H9 (cell line): ENCODE data around the gene HTRA3. TPM values are rescaled to one million over a fixed set of nuclear protein-coding genes. Genes with fewer than 3 reads are reported as not detected.

Experiments used
- DNase-seq: peaks from one replicate; pipeline ENCODE4 v3.0.0-alpha.2; 2017
- H2AFZ ChIP-seq: one replicate; pipeline ENCODE4 v1.6.1; 2013; ENCODE audit warnings: mild to moderate bottlenecking, low read length, control low read depth, moderate library complexity
- H2AK5ac ChIP-seq: 2 replicates; pipeline ENCODE4 v1.6.1; 2013; ENCODE audit warnings: low read length, control low read depth, mixed read lengths; ENCODE audit not compliant: insufficient read length
- H2BK120ac ChIP-seq: one replicate; pipeline ENCODE4 v1.6.1; 2013; ENCODE audit warnings: low read depth, mild to moderate bottlenecking, low read length, control low read depth, inconsistent platforms; ENCODE audit not compliant: poor library complexity, severe bottlenecking
- H2BK12ac ChIP-seq: 2 replicates; pipeline ENCODE4 v1.6.1; 2013; ENCODE audit warnings: low read length, control low read depth, mixed read lengths, low read depth; ENCODE audit not compliant: insufficient read length
- H2BK15ac ChIP-seq: 2 replicates; pipeline ENCODE4 v1.6.1; 2013; ENCODE audit warnings: low read depth, low read length, control low read depth
- H2BK20ac ChIP-seq: one replicate; pipeline ENCODE4 v1.6.1; 2013; ENCODE audit warnings: low read depth, mild to moderate bottlenecking, low read length, control low read depth, inconsistent platforms; ENCODE audit not compliant: poor library complexity, severe bottlenecking
- H2BK5ac ChIP-seq: 2 replicates; pipeline ENCODE4 v1.6.1; 2013; ENCODE audit warnings: low read length, control low read depth, mixed read lengths; ENCODE audit not compliant: insufficient read length
- H3K14ac ChIP-seq: 2 replicates; pipeline ENCODE4 v1.6.1; 2013; ENCODE audit warnings: low read length, control low read depth; ENCODE audit not compliant: insufficient read depth
- H3K18ac ChIP-seq: 2 replicates; pipeline ENCODE4 v1.6.1; 2013; ENCODE audit warnings: low read depth, mild to moderate bottlenecking, mixed read lengths, low read length, control low read depth; ENCODE audit not compliant: insufficient read length
- H3K23ac ChIP-seq: 2 replicates; pipeline ENCODE4 v1.6.1; 2013; ENCODE audit warnings: low read length, control low read depth, mixed read lengths, low read depth; ENCODE audit not compliant: insufficient read length
- H3K23me2 ChIP-seq: 2 replicates; pipeline ENCODE4 v1.6.1; 2013; ENCODE audit warnings: low read depth, mild to moderate bottlenecking, mixed read lengths, low read length, control low read depth; ENCODE audit not compliant: insufficient read length, poor library complexity, severe bottlenecking
- H3K27ac ChIP-seq: 2 replicates; pipeline ENCODE4 v1.5.1; 2013; ENCODE audit warnings: low read length, control low read depth, mixed read lengths, low read depth; ENCODE audit not compliant: insufficient read length
- H3K27me3 ChIP-seq: 2 replicates; pipeline ENCODE4 v1.6.1; 2013; ENCODE audit warnings: low read length, control low read depth, inconsistent platforms; ENCODE audit not compliant: insufficient read depth
- H3K4ac ChIP-seq: 2 replicates; pipeline ENCODE4 v1.6.1; 2013; ENCODE audit warnings: low read depth, mild to moderate bottlenecking, control low read depth, inconsistent platforms, low read length, moderate library complexity
- H3K4me1 ChIP-seq: 2 replicates; pipeline ENCODE4 v1.6.1; 2013; ENCODE audit warnings: low read length, control low read depth, inconsistent platforms; ENCODE audit not compliant: insufficient read depth
- H3K4me2 ChIP-seq: 2 replicates; pipeline ENCODE4 v1.6.1; 2013; ENCODE audit warnings: low read length, control low read depth, mixed read lengths; ENCODE audit not compliant: insufficient read length, insufficient read depth
- H3K56ac ChIP-seq: 2 replicates; pipeline ENCODE4 v1.6.1; 2013; ENCODE audit warnings: low read depth, mild to moderate bottlenecking, mixed read lengths, low read length, control low read depth; ENCODE audit not compliant: insufficient read length
- H3K79me1 ChIP-seq: 2 replicates; pipeline ENCODE4 v1.6.1; 2013; ENCODE audit warnings: low read depth, mild to moderate bottlenecking, moderate library complexity, low read length, control low read depth, inconsistent platforms; ENCODE audit not compliant: insufficient read depth, poor library complexity, severe bottlenecking
- H3K79me2 ChIP-seq: 2 replicates; pipeline ENCODE4 v1.6.1; 2013; ENCODE audit warnings: low read length, control low read depth, inconsistent platforms; ENCODE audit not compliant: insufficient read depth
- H3K9ac ChIP-seq: 2 replicates; pipeline ENCODE4 v1.6.1; 2013; ENCODE audit warnings: low read length, control low read depth, mixed read lengths; ENCODE audit not compliant: insufficient read length; ENCODE audit errors: extremely low read depth
- H3K9me3 ChIP-seq: one replicate; pipeline ENCODE4 v1.6.1; 2013; ENCODE audit warnings: low read depth, low read length, inconsistent platforms; ENCODE audit not compliant: control insufficient read depth
- H3T11ph ChIP-seq: one replicate; pipeline ENCODE4 v1.6.1; 2013; ENCODE audit warnings: mild to moderate bottlenecking, low read length, control low read depth, inconsistent platforms
- H4K20me1 ChIP-seq: one replicate; pipeline ENCODE4 v1.6.1; 2013; ENCODE audit not compliant: control insufficient read depth, insufficient read length, insufficient read depth
- H4K5ac ChIP-seq: 2 replicates; pipeline ENCODE4 v1.6.1; 2013; ENCODE audit warnings: low read depth, mild to moderate bottlenecking, mixed read lengths, low read length, control low read depth; ENCODE audit not compliant: insufficient read length
- H4K8ac ChIP-seq: replicated peaks from 2 replicates; pipeline ENCODE4 v1.6.1; 2013; ENCODE audit warnings: low read length, control low read depth, mixed read lengths, low read depth; ENCODE audit not compliant: insufficient read length
- H4K91ac ChIP-seq: 2 replicates; pipeline ENCODE4 v1.6.1; 2013; ENCODE audit warnings: low read depth, mild to moderate bottlenecking, moderate library complexity, mixed read lengths, low read length, control low read depth; ENCODE audit not compliant: insufficient read length
- H3K27ac Mint-ChIP-seq, 3 experiments: 2 replicates in 2 of 3; 3 replicates in 1 of 3; pipeline ENCODE4 v1.8.0; 2020 to 2021; ENCODE audit warnings: mixed read lengths in 3 of 3, mild to moderate bottlenecking in 1 of 3, moderate library complexity in 1 of 3
- H3K27me3 Mint-ChIP-seq: 2 replicates; pipeline ENCODE4 v1.8.0; 2021; ENCODE audit warnings: low read depth, mild to moderate bottlenecking, moderate library complexity, mixed read lengths
- H3K36me3 Mint-ChIP-seq, 3 experiments: 2 replicates in 2 of 3; 3 replicates in 1 of 3; pipeline ENCODE4 v1.8.0; 2020 to 2021; ENCODE audit warnings: low read depth in 3 of 3, mixed read lengths in 3 of 3; ENCODE audit not compliant: insufficient read depth in 1 of 3
- H3K4me1 Mint-ChIP-seq, 2 experiments: 2 replicates each; pipeline ENCODE4 v1.8.0; 2020; ENCODE audit warnings: mixed read lengths in 2 of 2
- H3K4me3 Mint-ChIP-seq, 2 experiments: 2 replicates in 1 of 2; 3 replicates in 1 of 2; pipeline ENCODE4 v1.8.0; 2020 to 2021; ENCODE audit warnings: mild to moderate bottlenecking in 2 of 2, mixed read lengths in 2 of 2, moderate library complexity in 1 of 2
- H3K9me3 Mint-ChIP-seq, 2 experiments: 2 replicates in 1 of 2; 3 replicates in 1 of 2; pipeline ENCODE4 v1.8.0; 2020; ENCODE audit warnings: mild to moderate bottlenecking in 2 of 2, mixed read lengths in 2 of 2, moderate library complexity in 1 of 2
- WGBS: extraction: QIAGEN DNeasy Blood & Tissue Kit; methylation state at CpG from one replicate; pipeline ENCODE4 v1.1.7; 2013; ENCODE audit warnings: missing lambda C conversion rate, low lambda C conversion rate, mixed read lengths; ENCODE audit not compliant: insufficient read length; ENCODE audit errors: extremely low coverage; 5-methylcytosine and 5-hydroxymethylcytosine counted together
- total RNA-seq: library from RNA; stranded (reverse); gene quantifications from 2 replicates; pipeline ENCODE4 v1.2.1, GENCODE V29; 2021
- TF ChIP-seq, protein P1 (sequence below): fragments of 200-600 bp; sonication (generic); conservative IDR thresholded peaks from 3 replicates; pipeline ENCODE4 v1.8.0; 2021; ENCODE audit warnings: antibody characterized with exemption, mild to moderate bottlenecking

HTRA3 gene
- total RNA-seq, 1 experiment from 2014 or later, result 3.0 TPM

DNA sequence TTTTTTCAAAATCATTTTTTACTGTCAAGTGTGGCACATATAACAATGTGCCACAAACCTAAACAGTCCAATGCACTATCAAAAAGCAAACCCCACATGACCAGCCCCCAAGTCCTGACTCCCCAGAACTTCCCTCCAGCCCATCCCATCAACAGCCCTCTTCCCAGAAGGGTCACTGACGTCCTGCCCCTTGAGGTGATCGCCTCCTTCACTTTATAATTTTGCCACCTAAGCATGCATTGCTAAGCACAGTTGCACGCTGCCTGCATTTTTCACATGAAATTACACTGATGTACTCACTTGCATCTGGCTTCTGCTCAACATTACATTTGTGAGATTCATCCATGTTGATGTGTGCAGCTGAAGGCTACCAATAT is 42.5 kb downstream of the HTRA3 start:
- Histone ChIP-seq H3K14ac (no peak overlapping the region), H2AFZ (no peak overlapping the region), H3K23me2 (no peaks in the 10 kb centered on the region), H3K27me3 (no peaks in the 10 kb centered on the region), H3K18ac (no peak overlapping the region), H2BK15ac (no peak overlapping the region), H3K9ac (no peak overlapping the region), H2BK5ac (no peak overlapping the region), H3K79me1 (no peaks in the 10 kb centered on the region), H3K9me3 (no peaks in the 10 kb centered on the region), H3K79me2 (no peaks in the 10 kb centered on the region), H4K91ac (no peak overlapping the region), H2BK12ac (no peak overlapping the region), H3T11ph (no peak overlapping the region), H3K4me2 (no peak overlapping the region), H4K5ac (no peak overlapping the region), H3K27ac (no peak overlapping the region), H2BK120ac (no peak overlapping the region), H2AK5ac (no peak overlapping the region), H2BK20ac (no peak overlapping the region), H4K8ac (no peak overlapping the region), H3K56ac (no peak overlapping the region), H3K23ac (no peak overlapping the region), H3K4me1 (no peaks in the 10 kb centered on the region; the same call in 1 of the 2 replicates), H3K4ac (no peak overlapping the region), H4K20me1 (no peaks in the 10 kb centered on the region)
- Mint-ChIP-seq H3K27ac (no peak overlapping the region; a peak in 1 of 7 replicates), H3K4me3 (no peak overlapping the region), H3K27me3 (peaks cover 26% of the 10 kb centered on the region), H3K9me3 (peaks cover 3 to 7% of the 10 kb centered on the region in 2 experiments; a peak in 3 of 5 replicates), H3K36me3 (no peaks in the 10 kb centered on the region), H3K4me1 (peaks cover 18 to 19% of the 10 kb centered on the region in 2 experiments)
- no CpG with 5 or more reads among the region's 3 CpGs for WGBS
- DNase-seq, result no peak
- TF ChIP-seq, protein P1, sequence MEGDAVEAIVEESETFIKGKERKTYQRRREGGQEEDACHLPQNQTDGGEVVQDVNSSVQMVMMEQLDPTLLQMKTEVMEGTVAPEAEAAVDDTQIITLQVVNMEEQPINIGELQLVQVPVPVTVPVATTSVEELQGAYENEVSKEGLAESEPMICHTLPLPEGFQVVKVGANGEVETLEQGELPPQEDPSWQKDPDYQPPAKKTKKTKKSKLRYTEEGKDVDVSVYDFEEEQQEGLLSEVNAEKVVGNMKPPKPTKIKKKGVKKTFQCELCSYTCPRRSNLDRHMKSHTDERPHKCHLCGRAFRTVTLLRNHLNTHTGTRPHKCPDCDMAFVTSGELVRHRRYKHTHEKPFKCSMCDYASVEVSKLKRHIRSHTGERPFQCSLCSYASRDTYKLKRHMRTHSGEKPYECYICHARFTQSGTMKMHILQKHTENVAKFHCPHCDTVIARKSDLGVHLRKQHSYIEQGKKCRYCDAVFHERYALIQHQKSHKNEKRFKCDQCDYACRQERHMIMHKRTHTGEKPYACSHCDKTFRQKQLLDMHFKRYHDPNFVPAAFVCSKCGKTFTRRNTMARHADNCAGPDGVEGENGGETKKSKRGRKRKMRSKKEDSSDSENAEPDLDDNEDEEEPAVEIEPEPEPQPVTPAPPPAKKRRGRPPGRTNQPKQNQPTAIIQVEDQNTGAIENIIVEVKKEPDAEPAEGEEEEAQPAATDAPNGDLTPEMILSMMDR, result no peak
